Muscle layer of colon (tissue), 2 donors: ENCODE results near the gene TAGLN3.

Source experiments
- H3K27ac ChIP-seq: one replicate; pipeline ENCODE4 v1.7.0; 2013; ENCODE audit warnings: low read depth, mild to moderate bottlenecking, low read length, moderate library complexity
- H3K27me3 ChIP-seq, 2 donors: one replicate each; pipeline ENCODE4 v1.7.0; 2013; ENCODE audit warnings: low read length in 2 of 2, mild to moderate bottlenecking in 2 of 2; ENCODE audit not compliant: insufficient read depth in 2 of 2, control insufficient read depth in 1 of 2
- H3K36me3 ChIP-seq: one replicate; pipeline ENCODE4 v1.7.0; 2013; ENCODE audit warnings: mild to moderate bottlenecking, low read length; ENCODE audit not compliant: insufficient read depth
- H3K4me1 ChIP-seq: one replicate; pipeline ENCODE4 v1.7.0; 2013; ENCODE audit warnings: mild to moderate bottlenecking, low read length; ENCODE audit not compliant: insufficient read depth
- H3K4me3 ChIP-seq, 2 donors: one replicate each; pipeline ENCODE4 v1.7.0; 2013; ENCODE audit warnings: low read length in 2 of 2, low read depth in 1 of 2, mild to moderate bottlenecking in 1 of 2, moderate library complexity in 1 of 2
- H3K9ac ChIP-seq: one replicate; pipeline ENCODE4 v1.7.0; 2013; ENCODE audit warnings: low read length
- H3K9me3 ChIP-seq: one replicate; pipeline ENCODE4 v1.7.0; 2013; ENCODE audit warnings: mild to moderate bottlenecking, low read length
- donor health status: abdominal sarcoma.
- donor health status: Adenocarcinoma of cecum.

The TAGLN3 gene

DNA sequence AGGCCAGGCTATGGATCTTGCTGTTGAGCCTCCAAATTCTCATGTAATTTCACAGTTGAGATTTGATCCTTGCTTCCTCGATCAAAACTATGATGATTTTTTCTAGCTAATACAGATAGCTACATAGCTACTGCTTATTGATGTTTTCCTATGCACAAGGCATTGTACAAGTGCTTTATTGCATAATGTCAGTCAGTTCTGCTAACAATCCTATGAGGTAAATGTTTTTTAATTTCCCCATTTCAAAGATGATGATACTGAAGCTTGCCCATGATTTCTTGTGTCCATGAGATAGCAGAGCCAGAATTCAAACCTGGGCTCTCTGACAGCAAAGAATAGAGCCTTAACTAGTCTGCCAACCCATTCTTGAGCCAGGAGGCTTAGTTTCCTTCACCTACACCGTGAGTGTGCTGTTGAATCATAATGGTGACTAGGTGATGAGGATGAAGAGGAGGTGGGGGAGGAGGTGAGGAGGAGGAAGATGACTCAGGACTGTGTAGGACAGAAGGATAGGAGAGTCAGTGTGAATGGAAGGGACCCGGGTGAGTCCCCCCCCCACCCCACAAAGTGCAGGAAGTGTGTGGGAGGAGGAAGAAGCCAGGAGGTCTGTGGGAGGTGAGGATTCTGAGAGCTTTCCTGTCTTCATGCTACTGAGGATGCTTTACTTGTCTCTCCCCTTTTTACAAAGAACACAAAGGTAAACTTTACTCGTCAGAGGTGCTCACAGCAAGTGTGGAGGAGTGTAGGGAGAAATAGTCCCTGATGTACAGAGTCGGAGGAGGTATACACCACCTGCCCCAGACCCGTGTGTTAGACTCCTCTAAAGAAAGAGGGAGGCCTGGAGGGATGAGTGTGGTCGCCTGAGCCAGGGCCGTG, 3.6 kb downstream of the TAGLN3 start:
- no peaks in the 10 kb centered on the region for H3K4me1 ChIP-seq
- no peaks in the 10 kb centered on the region for H3K9me3 ChIP-seq
- H3K4me3 ChIP-seq, result no peak overlapping the region
- H3K9ac ChIP-seq, result no peak overlapping the region
- H3K27me3 ChIP-seq, result peaks cover 0 to 7% of the 10 kb centered on the region in 2 donors
- no peak overlapping the region for H3K27ac ChIP-seq
- no peaks in the 10 kb centered on the region for H3K36me3 ChIP-seq

DNA sequence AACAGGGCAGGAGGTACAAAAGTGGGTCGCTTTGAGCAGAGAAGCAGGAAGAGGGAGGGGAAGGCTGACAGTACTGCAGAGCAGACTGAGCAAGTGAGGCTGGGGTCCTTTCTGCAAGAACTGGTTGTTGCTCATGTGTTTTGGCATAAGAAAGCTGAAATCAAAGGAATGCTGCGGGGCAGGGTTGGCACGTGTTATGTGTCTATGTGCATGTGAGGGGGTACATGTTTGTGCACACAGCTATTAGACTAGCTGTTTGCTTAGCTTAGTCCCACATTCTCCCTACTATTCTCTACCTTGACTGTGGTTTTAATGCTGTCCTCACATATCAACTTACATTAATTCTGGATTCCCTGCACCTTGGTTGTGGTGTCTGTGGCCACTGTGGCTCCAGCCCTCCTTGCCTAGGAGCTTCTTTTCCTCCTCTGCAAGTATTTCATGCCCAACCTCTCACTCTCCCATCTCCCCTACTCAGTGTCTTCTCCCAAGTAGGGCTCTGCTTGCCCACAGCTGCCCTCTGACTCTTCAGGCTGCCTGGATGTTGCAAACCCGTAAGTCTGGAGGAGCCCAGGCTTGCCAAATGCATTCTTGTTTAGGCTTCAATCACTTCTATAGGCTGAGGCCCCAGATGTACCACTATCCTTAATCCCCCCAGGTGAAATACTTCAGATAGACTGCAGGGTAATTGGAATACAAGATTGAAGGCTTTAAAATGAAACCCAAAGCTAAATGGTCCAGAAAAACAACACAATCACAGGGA, 4.8 kb downstream of the TAGLN3 start:
- no peak overlapping the region for H3K9ac ChIP-seq
- peaks cover 0 to 7% of the 10 kb centered on the region in 2 donors for H3K27me3 ChIP-seq
- H3K36me3 ChIP-seq, result no peaks in the 10 kb centered on the region
- H3K4me3 ChIP-seq, result no peak overlapping the region
- H3K27ac ChIP-seq, result no peak overlapping the region
- H3K9me3 ChIP-seq, result no peaks in the 10 kb centered on the region
- H3K4me1 ChIP-seq, result no peaks in the 10 kb centered on the region

DNA sequence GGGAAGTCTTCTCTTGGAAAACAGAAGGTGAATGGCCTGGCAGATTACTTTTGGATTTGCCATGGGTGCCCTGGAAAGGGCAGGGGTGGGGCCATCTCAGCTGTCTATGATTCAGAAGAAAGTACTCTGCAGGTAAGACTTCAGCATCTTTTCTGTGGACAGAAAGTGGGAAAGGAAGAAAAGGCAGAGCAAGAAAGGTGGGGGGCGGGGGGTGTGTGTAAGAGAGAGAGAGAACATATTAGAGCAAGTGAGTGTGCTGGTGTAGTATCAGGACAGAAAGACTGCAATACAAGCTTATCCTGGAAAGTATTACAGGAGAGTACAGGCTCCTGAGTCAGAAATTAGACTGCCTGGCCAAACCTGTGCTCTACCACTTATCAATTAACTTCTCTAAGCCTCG, 5.5 kb downstream of the TAGLN3 start:
- H3K9ac ChIP-seq, result no peak overlapping the region

DNA sequence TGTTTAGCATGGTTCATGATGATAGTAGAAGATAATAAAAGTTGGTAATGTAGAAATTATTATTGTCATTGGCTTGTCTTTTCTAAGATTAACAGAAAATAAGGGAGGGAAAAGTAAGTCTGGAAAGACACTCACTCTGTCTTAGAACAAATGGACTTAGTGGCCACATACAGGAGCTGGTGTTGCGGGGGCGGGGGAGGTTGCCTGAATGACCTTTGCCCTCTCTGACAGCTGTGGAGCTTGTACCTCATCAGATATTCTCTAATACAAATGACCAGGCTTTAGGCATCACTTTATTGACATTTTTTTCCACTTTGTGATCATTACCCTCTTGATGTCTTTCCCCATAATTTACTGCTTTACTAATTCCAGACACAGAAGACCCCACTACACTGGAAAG, 5.9 kb downstream of the TAGLN3 start:
- peaks cover 0 to under 1% of the 10 kb centered on the region in 2 donors for H3K27me3 ChIP-seq
- no peak overlapping the region for H3K27ac ChIP-seq
- H3K36me3 ChIP-seq, result no peaks in the 10 kb centered on the region
- no peaks in the 10 kb centered on the region for H3K9me3 ChIP-seq
- no peak overlapping the region for H3K9ac ChIP-seq
- H3K4me1 ChIP-seq, result no peaks in the 10 kb centered on the region
- no peak overlapping the region for H3K4me3 ChIP-seq

More for the DNA sequence above, 5.5 kb downstream of the TAGLN3 start:
- Histone ChIP-seq H3K4me1 (no peaks in the 10 kb centered on the region), H3K27ac (no peak overlapping the region), H3K9me3 (no peaks in the 10 kb centered on the region), H3K36me3 (no peaks in the 10 kb centered on the region), H3K27me3 (peaks cover 0 to 5% of the 10 kb centered on the region in 2 donors), H3K4me3 (no peak overlapping the region)

- Histone ChIP-seq H3K36me3 (no peaks in the 10 kb centered on the region), H3K27me3 (no peaks in the 10 kb centered on the region), H3K4me1 (no peaks in the 10 kb centered on the region), H3K9ac (no peak overlapping the region), H3K4me3 (no peak overlapping the region), H3K9me3 (no peaks in the 10 kb centered on the region), H3K27ac (no peak overlapping the region)
Observed at GRCh38 chr3:112005091-112005672, 6.5 kb downstream of the TAGLN3 start.

DNA sequence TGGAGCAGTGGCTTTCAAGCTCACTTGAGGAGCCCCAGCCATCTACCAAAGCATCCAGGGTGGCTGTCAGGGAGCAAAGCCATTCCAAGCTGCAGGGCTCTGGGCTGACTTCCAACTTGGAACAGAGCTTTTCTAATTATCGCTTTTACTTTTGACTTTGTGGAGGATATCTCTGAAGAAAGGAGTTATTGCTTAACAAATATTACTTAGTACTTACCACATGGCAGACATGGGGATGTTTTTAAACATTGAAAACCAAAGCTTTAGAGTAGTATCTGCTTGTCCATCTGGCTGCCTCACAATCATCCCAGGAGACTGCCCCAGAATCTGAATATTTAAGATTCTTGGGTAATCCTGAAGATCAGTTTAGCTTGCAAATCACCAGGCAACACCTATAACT, 8.9 kb downstream of the TAGLN3 start:
- no peak overlapping the region for H3K4me3 ChIP-seq
- H3K9me3 ChIP-seq, result no peaks in the 10 kb centered on the region
- H3K27ac ChIP-seq, result no peak overlapping the region
- H3K27me3 ChIP-seq, result no peaks in the 10 kb centered on the region
- no peaks in the 10 kb centered on the region for H3K36me3 ChIP-seq
- no peaks in the 10 kb centered on the region for H3K4me1 ChIP-seq
- no peak overlapping the region for H3K9ac ChIP-seq

DNA sequence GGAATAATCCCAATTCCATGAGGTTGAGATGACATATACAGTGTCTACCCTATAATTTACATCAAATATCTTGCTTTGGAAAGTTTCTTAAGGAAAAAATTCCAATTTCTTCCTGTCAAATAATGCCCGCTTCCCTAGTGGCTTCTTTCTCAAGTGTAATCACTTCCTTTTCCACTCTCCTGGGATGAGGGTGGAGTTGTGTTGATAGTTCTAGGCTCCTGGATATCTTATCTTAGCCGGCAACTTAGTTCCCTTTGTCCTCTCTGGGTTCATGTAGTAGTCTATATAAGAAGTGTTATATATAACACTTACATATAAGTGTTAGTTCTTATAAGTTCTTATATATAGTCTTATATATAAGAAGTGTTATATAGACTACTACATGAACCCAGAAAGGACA, 10.9 kb downstream of the TAGLN3 start:
- no peak overlapping the region for H3K9ac ChIP-seq
- no peaks in the 10 kb centered on the region for H3K36me3 ChIP-seq
- H3K4me1 ChIP-seq, result peaks cover 3% of the 10 kb centered on the region
- no peak overlapping the region for H3K4me3 ChIP-seq
- no peak overlapping the region for H3K27ac ChIP-seq
- H3K27me3 ChIP-seq, result no peaks in the 10 kb centered on the region
- H3K9me3 ChIP-seq, result no peaks in the 10 kb centered on the region

DNA sequence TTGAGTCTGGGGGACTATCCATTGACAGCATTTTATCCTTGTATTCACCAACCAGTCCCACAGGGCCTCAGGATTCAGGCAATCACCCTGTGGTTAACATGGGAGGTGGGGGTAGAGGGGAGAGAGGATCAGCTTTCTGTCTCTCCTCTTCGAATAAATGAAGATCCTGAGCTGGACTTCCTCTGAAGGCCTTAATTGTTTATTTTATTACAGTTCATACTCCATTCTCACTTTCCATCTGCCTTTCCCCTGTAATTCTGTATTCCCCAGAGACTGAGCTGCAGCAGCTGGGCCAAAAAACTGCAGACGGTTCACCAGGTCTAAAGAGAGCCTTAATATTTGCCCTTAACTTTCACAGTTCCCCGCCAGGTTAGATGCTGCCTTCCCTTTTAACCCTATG, 11.9 kb downstream of the TAGLN3 start:
- no peaks in the 10 kb centered on the region for H3K27me3 ChIP-seq
- peaks cover 3% of the 10 kb centered on the region for H3K4me1 ChIP-seq
- no peak overlapping the region for H3K27ac ChIP-seq
- no peak overlapping the region for H3K4me3 ChIP-seq
- no peaks in the 10 kb centered on the region for H3K9me3 ChIP-seq
- no peaks in the 10 kb centered on the region for H3K36me3 ChIP-seq
- no peak overlapping the region for H3K9ac ChIP-seq

GRCh38 chr3:112011376-112011940, 12.7 kb downstream of the TAGLN3 start:
- no peaks in the 10 kb centered on the region for H3K27me3 ChIP-seq
- no peak overlapping the region for H3K27ac ChIP-seq
- no peak overlapping the region for H3K4me3 ChIP-seq
- no peak overlapping the region for H3K9ac ChIP-seq
- peaks cover 3% of the 10 kb centered on the region for H3K4me1 ChIP-seq
- H3K9me3 ChIP-seq, result no peaks in the 10 kb centered on the region
- no peaks in the 10 kb centered on the region for H3K36me3 ChIP-seq

GRCh38 chr3:112012205-112012992, 13.7 kb downstream of the TAGLN3 start:
- Histone ChIP-seq H3K27ac (no peak overlapping the region), H3K4me3 (no peak overlapping the region), H3K27me3 (no peaks in the 10 kb centered on the region), H3K4me1 (peaks cover 3% of the 10 kb centered on the region), H3K36me3 (no peaks in the 10 kb centered on the region), H3K9ac (no peak overlapping the region), H3K9me3 (no peaks in the 10 kb centered on the region)
